ENCODE results near the gene CASP9.

DNA sequence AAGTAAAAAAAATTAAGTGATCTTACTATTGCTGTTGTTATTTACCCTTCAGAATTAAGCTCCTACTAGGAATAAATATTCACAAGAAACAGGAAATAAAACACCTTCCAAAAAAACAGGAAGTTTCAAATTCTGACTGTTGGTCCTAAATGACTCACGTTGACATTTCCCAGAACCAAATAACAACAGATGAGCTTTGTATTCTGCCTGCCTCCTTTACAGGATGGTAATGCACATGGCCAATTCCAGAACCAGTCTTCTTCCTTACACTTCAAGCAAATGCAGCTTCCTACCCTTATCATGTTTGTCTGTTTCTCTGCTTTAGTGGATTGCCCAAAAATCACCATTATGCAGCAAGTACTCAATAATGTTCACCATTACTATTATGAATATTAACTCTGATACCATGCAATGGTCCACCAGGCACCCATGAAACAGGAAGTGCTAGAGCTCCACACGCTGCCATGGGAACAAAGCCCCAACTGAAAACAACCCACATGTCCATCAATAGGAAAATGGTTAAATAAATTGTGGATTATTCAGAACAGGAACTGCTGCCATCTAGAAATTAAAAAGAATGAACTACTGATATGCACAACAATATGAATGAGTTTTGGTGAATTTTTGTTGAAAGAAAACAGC, 8.9 kb downstream of the CASP9 start:
- TF ChIP-seq, protein P1, sequence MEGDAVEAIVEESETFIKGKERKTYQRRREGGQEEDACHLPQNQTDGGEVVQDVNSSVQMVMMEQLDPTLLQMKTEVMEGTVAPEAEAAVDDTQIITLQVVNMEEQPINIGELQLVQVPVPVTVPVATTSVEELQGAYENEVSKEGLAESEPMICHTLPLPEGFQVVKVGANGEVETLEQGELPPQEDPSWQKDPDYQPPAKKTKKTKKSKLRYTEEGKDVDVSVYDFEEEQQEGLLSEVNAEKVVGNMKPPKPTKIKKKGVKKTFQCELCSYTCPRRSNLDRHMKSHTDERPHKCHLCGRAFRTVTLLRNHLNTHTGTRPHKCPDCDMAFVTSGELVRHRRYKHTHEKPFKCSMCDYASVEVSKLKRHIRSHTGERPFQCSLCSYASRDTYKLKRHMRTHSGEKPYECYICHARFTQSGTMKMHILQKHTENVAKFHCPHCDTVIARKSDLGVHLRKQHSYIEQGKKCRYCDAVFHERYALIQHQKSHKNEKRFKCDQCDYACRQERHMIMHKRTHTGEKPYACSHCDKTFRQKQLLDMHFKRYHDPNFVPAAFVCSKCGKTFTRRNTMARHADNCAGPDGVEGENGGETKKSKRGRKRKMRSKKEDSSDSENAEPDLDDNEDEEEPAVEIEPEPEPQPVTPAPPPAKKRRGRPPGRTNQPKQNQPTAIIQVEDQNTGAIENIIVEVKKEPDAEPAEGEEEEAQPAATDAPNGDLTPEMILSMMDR (conservative IDR thresholded peaks at IDR 0.05; ENCODE audit: low read depth, low read length), result no peak
- TF ChIP-seq EZH2 (IDR thresholded peaks at IDR 0.05; ENCODE audit: low read length, unreplicated experiment), result no peak
- TF ChIP-seq EZH2phosphoT487 (IDR thresholded peaks at IDR 0.05; ENCODE audit: borderline replicate concordance, low read length), result no peak
